ENCODE measurements around the gene PAF1. TPM values are rescaled to one million over a fixed set of nuclear protein-coding genes. Genes with fewer than 3 reads are reported as not detected.

Gene PAF1
- total and polyA plus RNA-seq, 2 donors (not counting 1 experiment from before 2014, with no cell fraction given), result 46.4 to 65.5 TPM

DNA sequence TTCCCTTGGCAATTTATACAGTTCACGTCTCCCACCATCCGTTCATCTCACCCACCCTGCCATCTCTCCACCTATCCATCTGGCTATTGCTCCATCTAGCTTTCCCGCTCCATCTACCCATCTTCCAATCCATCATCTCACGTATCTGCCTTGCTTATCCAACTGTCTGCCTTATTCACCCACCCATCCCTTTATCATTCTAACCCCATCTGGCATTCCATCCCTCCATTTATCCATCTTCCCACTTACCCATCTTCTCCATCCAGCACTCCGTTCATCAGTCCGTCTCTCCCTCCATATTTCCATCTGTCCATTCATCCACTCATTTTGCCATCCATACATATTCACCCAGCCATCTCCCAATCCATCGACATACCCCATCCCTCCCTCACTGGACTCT, 34.8 kb upstream of the PAF1 start:
- no peak overlapping the region for H3K4me2 ChIP-seq (ENCODE audit: extremely low read depth, insufficient read depth, low read length)
- H3K27me3 ChIP-seq (ENCODE audit: control insufficient read depth, insufficient read depth, low read length), result no peaks in the 10 kb centered on the region
- TF ChIP-seq, protein P1, sequence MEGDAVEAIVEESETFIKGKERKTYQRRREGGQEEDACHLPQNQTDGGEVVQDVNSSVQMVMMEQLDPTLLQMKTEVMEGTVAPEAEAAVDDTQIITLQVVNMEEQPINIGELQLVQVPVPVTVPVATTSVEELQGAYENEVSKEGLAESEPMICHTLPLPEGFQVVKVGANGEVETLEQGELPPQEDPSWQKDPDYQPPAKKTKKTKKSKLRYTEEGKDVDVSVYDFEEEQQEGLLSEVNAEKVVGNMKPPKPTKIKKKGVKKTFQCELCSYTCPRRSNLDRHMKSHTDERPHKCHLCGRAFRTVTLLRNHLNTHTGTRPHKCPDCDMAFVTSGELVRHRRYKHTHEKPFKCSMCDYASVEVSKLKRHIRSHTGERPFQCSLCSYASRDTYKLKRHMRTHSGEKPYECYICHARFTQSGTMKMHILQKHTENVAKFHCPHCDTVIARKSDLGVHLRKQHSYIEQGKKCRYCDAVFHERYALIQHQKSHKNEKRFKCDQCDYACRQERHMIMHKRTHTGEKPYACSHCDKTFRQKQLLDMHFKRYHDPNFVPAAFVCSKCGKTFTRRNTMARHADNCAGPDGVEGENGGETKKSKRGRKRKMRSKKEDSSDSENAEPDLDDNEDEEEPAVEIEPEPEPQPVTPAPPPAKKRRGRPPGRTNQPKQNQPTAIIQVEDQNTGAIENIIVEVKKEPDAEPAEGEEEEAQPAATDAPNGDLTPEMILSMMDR (conservative IDR thresholded peaks at IDR 0.05 in 1 of 2, IDR thresholded peaks at IDR 0.05 in 1 of 2; ENCODE audit: low read depth in 1 of 2, low read length in 2 of 2), result no peak
- TF ChIP-seq EZH2 (IDR thresholded peaks at IDR 0.05; ENCODE audit: low read length, missing control alignments), result no peak
- H2AFZ ChIP-seq (ENCODE audit: low read length), result no peak overlapping the region
- H3K9ac ChIP-seq (ENCODE audit: insufficient read depth, low read length), result no peak overlapping the region
- no peaks in the 10 kb centered on the region for H4K20me1 ChIP-seq (ENCODE audit: control insufficient read depth, extremely low read depth, insufficient read depth, low read length)
- H3K36me3 ChIP-seq (ENCODE audit: control insufficient read depth, insufficient read depth, low read length), result peaks cover 21% of the 10 kb centered on the region
- H3K79me2 ChIP-seq (ENCODE audit: control insufficient read depth, insufficient read depth, low read length), result no peaks in the 10 kb centered on the region
- DNase-seq (ENCODE audit: low read depth in 2 of 2), result no peak
- H3K9me3 ChIP-seq (ENCODE audit: control insufficient read depth, insufficient read depth, low read depth, low read length), result no peaks in the 10 kb centered on the region
- no peak overlapping the region for H3K4me3 ChIP-seq (replicated peaks in 1 of 4; ENCODE audit: control extremely low read depth in 1 of 4, insufficient read depth in 1 of 4, low read depth in 3 of 4, low read length in 4 of 4)
- peaks cover 12% of the 10 kb centered on the region for H3K4me1 ChIP-seq (ENCODE audit: control insufficient read depth, extremely low read depth, insufficient read depth, low read length)
- H3K27ac ChIP-seq (ENCODE audit: insufficient read depth, low read length), result no peak overlapping the region

DNA sequence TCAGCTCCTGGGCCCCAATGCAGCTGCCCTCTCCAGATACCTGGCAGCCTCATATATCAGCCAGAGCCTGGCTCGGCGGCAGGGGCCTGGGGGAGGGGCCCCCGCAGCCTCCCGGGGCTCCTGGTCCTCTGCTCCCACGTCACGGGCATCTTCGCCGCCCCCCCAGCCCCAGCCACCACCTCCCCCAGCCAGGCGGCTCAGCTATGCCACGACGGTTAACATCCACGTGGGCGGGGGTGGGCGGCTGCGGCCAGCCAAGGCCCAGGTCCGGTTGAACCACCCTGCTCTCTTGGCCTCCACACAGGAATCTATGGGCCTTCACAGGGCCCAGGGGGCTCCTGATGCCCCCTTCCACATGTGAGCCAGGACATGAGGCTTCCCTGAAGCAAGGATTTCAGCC, 34.0 kb upstream of the PAF1 start:
- Histone ChIP-seq H3K27me3 (ENCODE audit: control insufficient read depth, insufficient read depth, low read length) (no peaks in the 10 kb centered on the region), H4K20me1 (ENCODE audit: control insufficient read depth, extremely low read depth, insufficient read depth, low read length) (no peaks in the 10 kb centered on the region), H3K36me3 (ENCODE audit: control insufficient read depth, insufficient read depth, low read length) (peaks cover 21% of the 10 kb centered on the region), H3K79me2 (ENCODE audit: control insufficient read depth, insufficient read depth, low read length) (no peaks in the 10 kb centered on the region), H3K4me3 (replicated peaks in 1 of 4; ENCODE audit: control extremely low read depth in 1 of 4, insufficient read depth in 1 of 4, low read depth in 3 of 4, low read length in 4 of 4) (no peak overlapping the region), H3K9ac (ENCODE audit: insufficient read depth, low read length) (no peak overlapping the region), H2AFZ (ENCODE audit: low read length) (no peak overlapping the region), H3K9me3 (ENCODE audit: control insufficient read depth, insufficient read depth, low read depth, low read length) (no peaks in the 10 kb centered on the region), H3K4me1 (ENCODE audit: control insufficient read depth, extremely low read depth, insufficient read depth, low read length) (peaks cover 12% of the 10 kb centered on the region), H3K4me2 (ENCODE audit: extremely low read depth, insufficient read depth, low read length) (no peak overlapping the region), H3K27ac (ENCODE audit: insufficient read depth, low read length) (no peak overlapping the region)
- TF ChIP-seq, protein P1 (conservative IDR thresholded peaks at IDR 0.05 in 1 of 2, IDR thresholded peaks at IDR 0.05 in 1 of 2; ENCODE audit: low read depth in 1 of 2, low read length in 2 of 2), result no peak
- no peak for TF ChIP-seq EZH2 (IDR thresholded peaks at IDR 0.05; ENCODE audit: low read length, missing control alignments)
- no peak for DNase-seq (ENCODE audit: low read depth in 2 of 2)

DNA sequence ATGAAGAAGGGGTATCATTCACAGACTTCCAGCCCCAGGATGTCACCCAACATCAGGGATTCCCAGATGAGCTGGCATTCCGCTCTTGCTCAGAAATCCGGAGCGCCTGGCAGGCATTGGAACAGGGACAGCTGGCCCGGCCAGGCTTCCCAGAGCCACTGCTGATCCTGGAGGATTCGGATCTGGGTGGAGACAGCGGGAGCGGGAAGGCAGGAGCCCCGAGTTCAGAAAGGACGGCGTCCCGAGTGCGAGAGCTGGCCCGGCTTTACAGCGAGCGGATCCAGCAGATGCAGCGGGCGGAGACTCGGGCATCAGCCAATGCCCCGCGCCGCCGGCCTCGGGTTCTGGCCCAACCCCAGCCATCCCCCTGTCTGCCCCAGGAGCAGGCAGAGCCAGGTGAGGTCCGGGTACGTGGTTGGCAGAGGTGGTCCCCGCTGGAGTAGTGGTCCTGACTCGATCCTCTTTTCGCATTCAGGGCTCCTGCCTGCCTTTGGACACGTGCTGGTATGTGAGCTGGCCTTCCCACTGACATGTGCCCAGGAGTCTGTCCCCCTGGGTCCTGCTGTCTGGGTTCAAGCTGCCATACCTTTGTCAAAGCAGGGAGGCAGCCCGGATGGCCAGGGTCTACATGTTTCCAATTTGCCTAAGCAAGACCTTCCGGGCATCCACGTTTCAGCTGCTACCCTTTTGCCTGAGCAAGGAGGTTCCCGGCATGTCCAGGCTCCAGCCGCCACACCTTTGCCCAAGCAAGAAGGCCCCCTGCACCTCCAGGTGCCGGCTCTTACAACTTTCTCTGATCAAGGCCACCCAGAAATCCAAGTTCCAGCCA, 32.6 kb upstream of the PAF1 start:
- Histone ChIP-seq H2AFZ (ENCODE audit: low read length) (no peak overlapping the region), H3K36me3 (ENCODE audit: control insufficient read depth, insufficient read depth, low read length) (peaks cover 23% of the 10 kb centered on the region), H3K4me3 (replicated peaks in 1 of 4; ENCODE audit: control extremely low read depth in 1 of 4, insufficient read depth in 1 of 4, low read depth in 3 of 4, low read length in 4 of 4) (no peak overlapping the region), H3K27ac (ENCODE audit: insufficient read depth, low read length) (no peak overlapping the region), H3K79me2 (ENCODE audit: control insufficient read depth, insufficient read depth, low read length) (no peaks in the 10 kb centered on the region), H3K9ac (ENCODE audit: insufficient read depth, low read length) (no peak overlapping the region), H3K4me2 (ENCODE audit: extremely low read depth, insufficient read depth, low read length) (no peak overlapping the region), H3K4me1 (ENCODE audit: control insufficient read depth, extremely low read depth, insufficient read depth, low read length) (peaks cover 6% of the 10 kb centered on the region), H3K27me3 (ENCODE audit: control insufficient read depth, insufficient read depth, low read length) (no peaks in the 10 kb centered on the region), H3K9me3 (ENCODE audit: control insufficient read depth, insufficient read depth, low read depth, low read length) (no peaks in the 10 kb centered on the region), H4K20me1 (ENCODE audit: control insufficient read depth, extremely low read depth, insufficient read depth, low read length) (no peaks in the 10 kb centered on the region)
- TF ChIP-seq EZH2 (IDR thresholded peaks at IDR 0.05; ENCODE audit: low read length, missing control alignments), result no peak
- TF ChIP-seq, protein P1 (conservative IDR thresholded peaks at IDR 0.05 in 1 of 2, IDR thresholded peaks at IDR 0.05 in 1 of 2; ENCODE audit: low read depth in 1 of 2, low read length in 2 of 2), result no peak
- DNase-seq (ENCODE audit: low read depth in 2 of 2), result no peak
